ENCODE data around the gene SLC9A7. TPM values are rescaled to one million over a fixed set of nuclear protein-coding genes. Genes with fewer than 3 reads are reported as not detected.

The SLC9A7 gene
- total RNA-seq, 4 donors from 2014 or later = 0.63 to 9.0 (median 2.7) TPM

DNA sequence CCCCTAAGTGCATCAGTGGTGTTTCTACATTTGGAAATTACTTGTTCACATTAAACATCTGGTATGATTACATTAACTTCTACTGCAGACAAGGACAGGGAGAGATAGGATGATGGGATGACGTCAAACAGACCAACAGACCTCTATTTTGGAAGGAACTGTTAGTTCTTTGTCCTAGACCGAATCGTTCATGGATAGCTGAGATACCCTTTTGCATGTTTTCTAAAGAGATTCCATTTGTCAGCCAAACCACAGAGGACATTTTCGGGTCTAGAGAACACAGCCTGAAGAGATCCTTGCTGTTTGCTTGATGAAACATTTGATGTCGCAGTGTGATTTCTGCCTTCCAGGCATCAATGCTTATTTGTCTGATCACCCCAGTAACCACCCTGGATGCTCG, 157.6 kb downstream of the SLC9A7 start:
- TF ChIP-seq, protein P1, sequence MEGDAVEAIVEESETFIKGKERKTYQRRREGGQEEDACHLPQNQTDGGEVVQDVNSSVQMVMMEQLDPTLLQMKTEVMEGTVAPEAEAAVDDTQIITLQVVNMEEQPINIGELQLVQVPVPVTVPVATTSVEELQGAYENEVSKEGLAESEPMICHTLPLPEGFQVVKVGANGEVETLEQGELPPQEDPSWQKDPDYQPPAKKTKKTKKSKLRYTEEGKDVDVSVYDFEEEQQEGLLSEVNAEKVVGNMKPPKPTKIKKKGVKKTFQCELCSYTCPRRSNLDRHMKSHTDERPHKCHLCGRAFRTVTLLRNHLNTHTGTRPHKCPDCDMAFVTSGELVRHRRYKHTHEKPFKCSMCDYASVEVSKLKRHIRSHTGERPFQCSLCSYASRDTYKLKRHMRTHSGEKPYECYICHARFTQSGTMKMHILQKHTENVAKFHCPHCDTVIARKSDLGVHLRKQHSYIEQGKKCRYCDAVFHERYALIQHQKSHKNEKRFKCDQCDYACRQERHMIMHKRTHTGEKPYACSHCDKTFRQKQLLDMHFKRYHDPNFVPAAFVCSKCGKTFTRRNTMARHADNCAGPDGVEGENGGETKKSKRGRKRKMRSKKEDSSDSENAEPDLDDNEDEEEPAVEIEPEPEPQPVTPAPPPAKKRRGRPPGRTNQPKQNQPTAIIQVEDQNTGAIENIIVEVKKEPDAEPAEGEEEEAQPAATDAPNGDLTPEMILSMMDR (IDR thresholded peaks at IDR 0.05) = no peak
- DNase-seq (ENCODE audit: low spot score) = no peak
- ATAC-seq (ENCODE audit: low FRiP score) = no peak

DNA sequence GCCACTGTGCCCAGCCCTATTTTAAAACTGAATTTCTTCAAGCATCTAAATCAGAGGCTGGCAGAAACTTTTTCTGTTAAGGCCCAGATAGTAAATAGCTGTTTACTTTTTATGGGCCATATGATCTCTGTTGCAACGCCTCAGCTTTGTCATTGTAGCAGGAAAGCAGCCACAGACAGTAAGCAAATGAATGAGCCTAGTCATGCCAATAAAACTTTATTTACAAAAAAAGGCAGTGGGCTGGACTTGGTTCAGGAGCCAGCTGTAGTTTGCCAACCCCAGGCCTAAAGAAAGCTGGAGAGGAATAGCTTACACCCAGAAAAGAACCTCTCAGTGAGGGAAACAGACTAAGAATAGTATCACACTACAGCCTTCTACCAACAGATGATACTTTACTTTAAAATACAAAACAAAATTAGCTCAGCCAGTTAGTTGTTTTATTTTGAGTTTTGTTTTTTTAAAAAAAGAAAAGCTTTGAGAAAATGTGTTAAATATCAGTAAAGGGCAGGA, 159.8 kb downstream of the SLC9A7 start:
- ATAC-seq (ENCODE audit: low FRiP score) (no peak), DNase-seq (ENCODE audit: low spot score) (no peak)
- TF ChIP-seq, protein P1 (IDR thresholded peaks at IDR 0.05) = no peak

DNA sequence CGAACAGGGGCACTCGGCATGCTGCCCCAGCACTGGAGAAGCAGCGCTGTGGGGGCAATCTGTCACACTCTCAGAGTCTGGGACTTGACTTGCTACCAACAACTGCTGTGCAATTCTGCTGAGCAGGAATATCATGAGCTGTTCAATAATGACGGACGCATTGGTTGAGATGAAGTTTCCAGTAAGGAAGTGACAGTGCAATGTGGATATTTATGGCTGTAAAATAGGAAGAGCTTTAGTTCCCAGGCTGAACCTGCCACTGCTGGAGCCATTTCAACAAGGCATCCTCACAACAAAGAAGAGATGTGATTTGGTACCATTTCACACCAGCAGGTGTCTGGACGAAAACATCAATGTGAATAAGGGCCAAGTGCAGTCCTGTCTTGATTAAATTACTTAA, 161.1 kb downstream of the SLC9A7 start:
- ATAC-seq (ENCODE audit: low FRiP score) (no peak), DNase-seq (ENCODE audit: low spot score) (no peak)
- TF ChIP-seq, protein P1 (IDR thresholded peaks at IDR 0.05) = no peak

DNA sequence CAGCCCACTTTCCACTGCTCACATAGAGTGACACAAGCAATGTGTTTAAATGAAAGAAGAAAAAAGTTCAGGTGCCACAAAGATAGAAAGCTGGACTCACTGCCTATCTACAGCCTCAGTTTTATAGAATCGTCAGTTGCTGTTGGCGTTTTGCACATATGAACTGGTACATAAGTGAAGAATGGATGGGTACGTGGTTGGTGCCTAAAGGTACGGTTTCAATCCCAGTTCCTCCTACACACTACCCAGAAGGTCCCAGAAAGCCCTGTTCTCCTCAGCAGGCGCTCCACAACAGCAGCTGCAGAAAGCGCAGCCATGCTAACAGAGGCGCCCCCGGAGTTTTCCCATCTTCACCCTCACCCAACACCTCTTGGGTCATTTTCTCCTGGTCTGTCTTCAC, 161.7 kb downstream of the SLC9A7 start:
- ATAC-seq (ENCODE audit: low FRiP score) (no peak), DNase-seq (ENCODE audit: low spot score) (no peak)
- TF ChIP-seq, protein P1 (IDR thresholded peaks at IDR 0.05) = no peak

DNA sequence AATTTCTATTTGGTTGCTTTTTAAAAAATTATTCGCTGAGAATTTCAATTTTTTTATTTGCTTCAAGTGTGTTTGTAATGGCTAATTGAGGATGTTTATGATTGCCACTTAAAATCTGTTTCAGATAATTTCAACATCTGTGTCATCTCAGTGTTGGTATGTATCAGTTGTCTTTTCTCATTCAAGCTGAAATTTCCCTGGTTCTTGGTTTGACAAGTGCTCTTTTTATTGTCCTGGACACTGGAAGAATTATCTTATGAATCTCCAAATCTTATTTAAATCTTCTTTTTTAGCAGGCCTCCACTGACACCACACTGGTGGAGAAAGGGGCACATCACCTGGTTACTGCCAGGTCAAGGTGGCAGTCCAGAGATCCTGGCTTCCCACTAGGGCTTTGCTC, 163.8 kb downstream of the SLC9A7 start:
- ATAC-seq (ENCODE audit: low FRiP score) = no peak
- no peak for DNase-seq (ENCODE audit: low spot score)
- TF ChIP-seq, protein P1 (IDR thresholded peaks at IDR 0.05) = no peak

DNA sequence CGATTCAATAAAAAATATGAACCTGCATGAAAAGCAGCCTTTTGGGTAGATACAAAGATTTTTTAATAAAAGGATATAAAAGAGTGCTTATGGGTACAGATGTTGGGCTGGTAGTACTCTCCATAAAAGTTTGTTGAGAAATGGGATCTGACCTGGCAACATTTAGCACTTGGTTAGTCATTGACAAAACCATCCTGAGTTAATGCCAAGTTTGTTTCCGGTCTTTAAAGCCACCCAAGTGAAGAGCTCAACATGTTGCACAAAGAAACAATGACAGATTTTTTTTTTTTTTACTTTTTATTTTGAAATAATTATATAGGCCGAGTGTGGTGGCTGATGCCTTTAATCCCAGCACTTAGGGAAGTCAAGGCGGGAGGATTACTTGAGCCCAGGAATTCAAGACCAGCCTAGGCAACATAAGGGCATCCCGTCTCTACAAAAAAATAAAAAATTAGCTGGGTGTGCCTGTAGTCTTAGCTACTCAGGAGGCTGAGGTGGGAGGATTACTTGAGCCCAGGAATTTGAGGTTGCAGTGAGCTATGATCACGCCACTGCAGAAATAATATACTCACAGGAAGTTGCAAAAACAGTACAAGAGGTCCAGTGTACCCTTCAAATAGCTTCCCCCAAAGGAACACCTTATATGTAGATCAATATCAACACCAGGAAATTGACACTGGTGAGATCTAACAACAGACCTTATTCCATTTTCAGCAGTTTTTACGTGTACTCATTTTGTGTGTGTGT, 168.8 kb downstream of the SLC9A7 start:
- no peak for ATAC-seq (ENCODE audit: low FRiP score)
- TF ChIP-seq, protein P1 (IDR thresholded peaks at IDR 0.05) = no peak
- no peak for DNase-seq (ENCODE audit: low spot score)

DNA sequence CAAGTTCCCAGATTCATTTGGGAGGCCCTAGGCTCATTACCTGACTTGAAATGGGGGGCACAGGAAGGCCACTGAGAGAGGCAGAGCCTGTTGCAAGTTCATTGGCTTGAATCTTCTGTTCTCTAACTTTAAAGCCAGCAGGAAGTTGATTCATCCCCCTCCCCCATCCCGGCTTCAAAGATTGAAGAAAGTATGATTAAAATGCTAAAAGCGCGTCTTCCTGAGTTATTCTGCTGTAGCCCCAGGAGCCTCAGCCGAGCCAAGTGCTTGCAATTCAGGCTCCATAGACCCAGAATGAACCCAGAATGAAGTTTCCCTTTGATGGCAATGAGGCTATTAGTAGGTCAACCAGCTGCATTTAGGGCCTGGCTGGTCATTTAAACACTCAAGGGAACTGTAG, 170.7 kb downstream of the SLC9A7 start:
- ATAC-seq (ENCODE audit: low FRiP score) (no peak), DNase-seq (ENCODE audit: low spot score) (no peak)
- TF ChIP-seq, protein P1 (IDR thresholded peaks at IDR 0.05) = no peak

Measured in omental fat pad (tissue), 4 donors.